ENCODE measurements around the gene SLC66A2.

- TF ChIP-seq CTCF (IDR thresholded peaks at IDR 0.05 in 8 of 11, conservative IDR thresholded peaks at IDR 0.05 in 3 of 11) (no peak), POLR2A (IDR thresholded peaks at IDR 0.05) (no peak), POLR2AphosphoS5 (IDR thresholded peaks at IDR 0.05) (peak in 2 of 3 donors; percentile 51 to 70)
Measured at GRCh38 chr18:79949697-79950487, 1.6 kb downstream of the SLC66A2 start.
